GM21737 (cell line): ENCODE results near the gene KLF3.
A peak's percentile ranks its signal among the peaks of the same experiment; 100 is the strongest.

Source experiments
- ATAC-seq: cut with Tn5 transposase; IDR thresholded peaks from one replicate; pipeline ENCODE4 v1.9.1; 2021; ENCODE audit warnings: mild to moderate bottlenecking, moderate library complexity; ENCODE audit not compliant: unreplicated experiment

The KLF3 gene

DNA sequence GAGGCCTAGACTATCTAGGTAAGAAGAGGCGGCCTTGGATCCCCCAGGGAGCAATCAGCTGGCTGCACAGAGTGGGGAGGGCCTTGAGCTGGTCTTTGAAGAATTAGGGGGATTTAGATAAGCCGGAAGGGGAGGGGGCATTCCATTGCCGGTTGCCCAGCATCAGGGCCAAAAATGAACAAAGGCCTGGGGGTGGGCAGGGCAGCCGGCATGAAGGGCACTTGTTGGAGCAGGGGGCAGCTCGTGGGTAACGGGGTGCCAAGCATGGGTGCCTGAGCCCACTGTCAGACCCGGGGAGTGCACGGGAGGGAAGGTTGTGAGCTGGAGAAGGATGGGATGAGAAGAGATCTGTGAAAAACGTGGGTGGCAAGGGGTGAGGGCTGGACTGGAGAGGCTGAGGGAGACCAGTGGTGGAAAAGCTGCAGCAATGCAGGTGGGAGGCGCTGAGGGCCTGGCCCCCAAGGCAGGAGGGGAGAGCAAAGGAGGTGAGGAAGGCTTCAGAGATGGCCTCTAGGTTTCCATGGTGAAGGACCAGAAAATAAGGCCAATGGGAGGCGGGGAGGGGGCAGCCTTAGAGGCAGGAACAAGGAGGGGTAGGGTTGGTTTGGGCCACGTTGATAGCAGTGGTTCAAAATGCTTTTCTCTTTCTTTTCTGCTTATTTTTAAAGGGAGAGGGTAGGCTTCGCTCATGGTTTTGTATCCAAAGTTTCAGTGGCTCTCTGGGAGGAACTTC is 8.6 kb downstream of the KLF3 start:
- ATAC-seq: no peak

DNA sequence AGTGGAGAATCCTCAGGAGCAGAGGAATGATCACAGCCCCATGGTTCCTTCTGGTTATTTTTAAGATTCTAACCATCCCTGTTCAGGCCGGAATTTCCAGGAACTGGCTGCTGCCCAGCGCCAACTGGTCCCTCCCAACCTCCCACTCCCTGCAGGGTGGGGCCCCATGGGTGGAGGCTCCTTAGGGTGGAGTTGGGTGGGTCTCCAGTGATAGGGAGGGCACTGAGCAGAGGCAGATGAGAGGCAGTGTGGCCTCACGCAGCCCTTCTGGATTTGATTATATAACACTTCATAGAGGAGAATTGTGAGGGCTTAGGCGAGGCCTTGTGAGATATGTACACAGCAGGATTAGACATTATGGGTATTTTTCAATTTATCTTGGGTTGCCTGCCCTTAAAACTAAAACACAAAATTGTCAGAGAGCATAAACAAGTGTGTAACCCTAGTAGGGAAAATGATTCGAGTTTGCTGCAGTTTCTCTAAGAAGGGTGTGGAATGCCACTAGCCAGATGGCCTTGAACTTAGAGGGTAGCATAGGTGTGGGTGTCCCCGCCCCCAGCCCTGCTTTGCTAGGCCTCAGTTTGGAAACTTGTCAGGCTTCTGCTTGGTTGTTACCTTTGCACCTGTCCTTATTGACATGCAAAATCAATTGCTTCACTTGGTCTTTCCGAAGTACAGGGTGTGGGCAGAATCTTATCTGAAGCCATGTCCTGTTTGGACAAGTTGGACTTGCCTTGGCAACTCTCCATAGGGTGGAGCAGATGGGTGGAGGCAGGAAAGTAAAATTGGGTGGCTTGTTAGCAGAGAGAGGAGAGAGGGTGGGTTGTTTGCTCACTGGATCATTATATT is 9.4 kb downstream of the KLF3 start:
- no peak for ATAC-seq

DNA sequence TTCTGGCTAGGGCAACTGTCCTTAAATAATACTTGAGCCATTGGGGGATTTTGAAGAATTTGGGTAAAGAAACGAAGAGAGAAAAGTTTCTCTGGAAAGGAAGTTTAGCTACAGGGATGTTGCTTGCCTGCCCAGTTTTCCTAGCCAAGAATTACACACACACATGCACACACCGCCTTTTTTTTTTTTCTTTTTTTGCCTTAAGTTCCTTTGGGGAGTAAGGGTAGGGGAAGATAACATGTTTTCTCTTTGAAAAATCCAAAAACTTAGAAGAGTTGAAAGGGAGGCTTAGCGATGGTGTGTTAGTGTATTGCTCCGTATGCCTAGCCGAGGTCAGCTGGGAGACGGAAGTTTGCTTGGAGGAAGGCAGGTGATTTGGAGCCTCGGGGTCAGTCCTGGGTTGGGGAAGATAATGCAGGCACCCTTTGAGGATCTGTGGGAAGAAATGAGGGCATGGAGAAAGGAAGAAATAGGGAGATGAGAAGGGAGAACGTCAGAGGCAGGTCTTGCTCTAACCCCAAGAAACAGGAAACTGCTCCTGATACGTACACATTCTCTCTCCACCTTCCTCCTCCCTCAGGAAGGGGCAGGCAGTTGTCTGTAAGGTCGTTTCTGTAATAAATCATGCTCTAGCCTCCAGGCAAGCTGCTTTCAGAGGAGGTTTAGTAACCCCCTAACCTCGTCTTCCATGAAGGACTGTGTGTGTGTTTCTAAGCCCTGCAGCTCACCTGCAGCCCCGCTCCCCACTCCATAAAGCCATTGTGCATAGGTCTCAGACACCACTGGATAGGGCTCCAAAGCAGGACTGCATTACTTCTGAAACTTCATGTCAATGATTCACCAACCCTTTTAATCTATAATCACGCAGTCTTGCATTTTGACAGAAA is 10.5 kb downstream of the KLF3 start:
- ATAC-seq: no peak

DNA sequence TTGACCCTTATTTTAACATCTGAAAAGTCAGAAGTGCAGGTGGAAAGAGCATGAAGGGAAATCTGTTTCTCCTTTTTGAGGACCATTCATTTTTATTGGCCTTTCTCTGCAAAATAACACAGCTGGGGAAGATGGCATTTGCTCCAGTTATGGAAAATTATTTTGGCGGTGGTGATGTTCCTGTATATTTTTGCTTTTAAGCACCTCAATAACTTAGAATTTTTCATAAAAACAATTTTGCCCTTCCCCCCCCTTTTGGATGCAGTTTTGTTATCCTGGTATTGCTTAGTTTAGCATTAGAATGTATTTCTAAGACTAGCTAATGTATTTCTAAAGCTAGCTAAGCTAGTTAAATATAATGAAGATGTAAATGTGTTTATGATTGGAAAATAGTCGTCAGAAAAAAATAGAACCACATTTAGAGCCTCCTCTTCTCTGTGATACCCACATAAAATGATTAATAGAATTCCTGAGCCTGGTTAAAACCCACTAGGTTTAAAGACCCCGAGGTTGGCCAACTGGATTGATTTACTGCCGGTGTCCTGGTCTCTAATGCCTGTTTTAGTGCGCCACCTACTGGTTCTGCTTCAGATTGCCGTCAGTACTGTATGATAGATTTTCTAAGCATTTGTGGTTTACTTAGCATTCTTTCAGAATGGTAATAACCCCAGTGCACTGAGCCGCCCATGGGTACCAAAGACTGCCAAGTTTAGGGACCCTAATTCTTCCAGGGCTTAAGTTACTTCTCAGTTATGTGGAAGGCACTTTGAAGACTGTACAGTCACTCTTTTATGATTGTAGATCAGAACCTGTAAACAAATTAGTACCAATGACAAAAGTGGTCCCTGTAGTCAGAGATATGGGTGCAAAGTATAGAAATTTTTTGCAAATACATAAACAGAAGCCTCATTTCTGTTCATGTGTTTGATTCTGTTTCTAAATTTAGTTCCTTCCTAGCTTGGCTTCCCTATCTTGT is 11.4 kb downstream of the KLF3 start:
- peak; percentile 44 for ATAC-seq

DNA sequence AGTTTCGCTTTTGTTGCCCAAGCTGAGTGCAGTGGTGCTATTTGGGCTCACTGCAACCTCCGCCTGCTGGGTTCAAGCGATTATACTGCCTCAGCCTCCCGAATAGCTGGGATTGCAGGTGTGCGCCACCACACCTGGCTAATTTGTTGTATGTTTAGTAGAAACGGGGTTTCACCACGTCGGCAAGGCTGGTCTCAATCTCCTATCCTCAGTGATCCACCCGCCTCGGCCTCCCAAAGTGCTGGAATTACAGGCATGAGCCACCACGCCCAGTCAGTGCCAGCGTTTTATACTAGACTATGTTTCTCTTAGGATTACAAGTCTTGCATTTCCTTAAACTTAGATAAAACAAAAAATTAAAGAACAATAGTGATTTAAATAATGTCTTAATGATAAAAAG is 13.0 kb downstream of the KLF3 start:
- ATAC-seq: no peak

DNA sequence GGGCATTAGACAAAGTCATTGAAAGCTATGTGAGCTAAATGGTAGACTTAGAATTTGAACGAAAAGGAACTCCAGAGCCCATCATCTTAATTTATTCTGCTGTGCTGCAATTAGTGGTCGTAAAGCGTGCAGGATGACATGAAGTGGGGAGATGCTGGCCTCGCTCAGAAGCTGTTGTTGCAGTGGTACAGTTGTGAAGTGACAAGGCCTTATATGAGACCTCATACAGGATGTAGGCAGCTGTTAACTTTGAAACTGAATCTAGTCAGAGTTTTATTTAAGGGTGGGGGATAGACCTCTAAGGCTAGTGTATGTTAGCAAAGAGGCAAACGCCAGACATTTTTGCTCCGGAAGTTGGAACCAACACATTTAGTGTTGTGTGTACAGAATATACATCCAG is 13.4 kb downstream of the KLF3 start:
- ATAC-seq: no peak

DNA sequence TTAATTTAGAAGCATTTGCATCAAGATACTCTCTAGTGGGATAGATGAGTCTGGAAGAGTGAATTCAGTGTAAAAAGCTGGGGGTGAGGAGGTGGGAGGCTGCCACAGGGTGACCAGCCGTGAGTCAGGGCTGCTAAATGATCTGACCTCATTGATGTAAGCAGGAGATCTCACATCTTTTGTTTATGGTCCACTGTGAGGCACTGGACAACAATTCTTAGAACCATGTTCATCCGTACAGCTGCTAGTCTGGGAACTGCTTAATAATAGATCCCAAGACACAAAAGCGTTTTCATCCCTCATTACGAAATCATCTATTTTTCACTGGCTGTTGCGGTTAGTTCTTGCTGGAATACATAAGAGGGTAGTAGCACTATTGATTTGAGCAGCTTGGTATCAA is 14.1 kb downstream of the KLF3 start:
- no peak for ATAC-seq

DNA sequence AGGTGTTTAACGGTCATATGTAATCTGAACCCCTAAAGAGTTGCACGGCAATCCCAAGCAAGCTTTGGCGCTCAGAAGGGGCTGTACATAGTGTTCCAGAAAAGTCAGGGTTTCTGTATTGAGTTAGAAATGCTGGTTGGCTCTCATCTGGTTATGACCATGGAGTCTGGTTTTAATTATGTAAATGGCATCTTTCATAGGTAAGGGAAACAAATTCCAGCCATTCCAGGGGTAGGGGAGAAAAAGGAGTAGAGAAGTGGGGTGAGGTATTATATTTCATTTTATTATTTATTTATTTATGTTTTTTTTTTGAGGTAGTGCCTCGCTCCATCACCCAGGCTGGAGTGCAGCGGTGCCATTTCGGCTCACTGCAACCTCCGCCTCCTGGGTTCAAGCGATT is 15.9 kb downstream of the KLF3 start:
- ATAC-seq: no peak

DNA sequence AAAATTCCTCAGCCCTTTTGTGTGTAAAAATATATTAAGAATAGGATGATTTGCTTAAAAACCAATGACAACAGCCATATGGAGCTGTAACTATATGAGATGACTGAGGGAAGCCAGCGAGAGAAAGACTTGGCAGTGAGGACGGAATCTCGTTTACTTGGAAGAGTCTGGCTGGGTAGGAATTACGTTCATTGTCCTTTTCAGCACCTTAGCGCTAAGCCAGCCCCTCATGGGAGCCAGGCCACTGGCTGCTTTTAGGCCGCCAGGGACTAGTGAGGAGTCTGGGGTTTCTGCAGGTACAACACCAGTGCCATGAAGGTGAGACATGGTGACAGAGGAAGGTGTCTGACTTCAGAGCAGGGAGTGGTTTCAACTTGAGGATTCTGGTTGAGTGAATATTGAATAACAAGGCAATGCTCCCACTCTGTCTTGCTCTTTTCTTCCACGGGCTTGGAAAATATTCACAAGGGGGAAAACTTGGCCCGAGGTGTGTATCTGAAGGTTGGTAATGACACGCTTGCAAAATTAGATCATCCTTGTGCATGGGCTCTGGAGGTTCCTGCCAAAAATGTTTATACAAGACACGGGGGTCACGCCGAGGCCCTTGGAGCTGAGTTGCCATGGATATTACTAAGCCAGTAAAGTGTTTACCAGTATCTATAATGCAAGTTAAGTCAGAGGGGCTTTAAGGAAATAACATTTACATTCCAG is 17.4 kb downstream of the KLF3 start:
- no peak for ATAC-seq

DNA sequence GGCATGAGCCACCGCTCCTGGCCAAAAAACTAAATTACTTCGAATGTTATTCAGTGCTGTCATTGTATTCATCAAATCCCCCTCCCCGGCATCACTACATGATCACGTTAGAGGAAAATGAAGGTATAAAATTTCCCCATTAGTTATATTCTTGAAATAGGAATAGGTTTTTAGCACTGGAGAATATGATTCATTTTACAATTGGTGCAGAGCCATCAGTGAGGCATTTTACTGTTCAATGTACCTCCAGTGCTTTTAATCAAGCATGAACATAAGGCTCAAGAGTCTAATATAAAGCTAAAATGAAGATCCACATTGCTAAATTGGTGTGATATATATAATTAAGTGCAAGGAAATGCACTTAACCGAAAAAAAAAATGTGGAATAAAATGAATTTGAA is 18.3 kb downstream of the KLF3 start:
- no peak for ATAC-seq

DNA sequence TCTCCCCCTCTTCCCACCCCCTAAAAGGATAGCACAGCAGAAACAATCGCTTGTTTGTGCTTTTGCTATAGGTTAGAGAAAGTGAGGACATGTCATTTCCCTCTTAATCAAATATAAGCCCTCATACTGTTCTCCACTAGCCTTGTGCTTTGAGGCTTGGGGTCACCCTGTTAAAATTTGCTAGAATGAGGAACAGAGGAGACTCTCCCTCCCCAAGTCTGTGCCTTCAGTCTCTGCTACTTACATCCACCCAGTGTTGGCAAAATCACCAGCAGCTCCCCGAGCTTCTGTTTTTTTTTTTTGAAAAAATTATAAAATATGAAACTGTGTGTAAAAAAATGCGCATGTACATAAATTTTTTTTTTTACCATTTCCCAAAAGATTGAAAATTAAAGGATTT is 19.3 kb downstream of the KLF3 start:
- no peak for ATAC-seq

DNA sequence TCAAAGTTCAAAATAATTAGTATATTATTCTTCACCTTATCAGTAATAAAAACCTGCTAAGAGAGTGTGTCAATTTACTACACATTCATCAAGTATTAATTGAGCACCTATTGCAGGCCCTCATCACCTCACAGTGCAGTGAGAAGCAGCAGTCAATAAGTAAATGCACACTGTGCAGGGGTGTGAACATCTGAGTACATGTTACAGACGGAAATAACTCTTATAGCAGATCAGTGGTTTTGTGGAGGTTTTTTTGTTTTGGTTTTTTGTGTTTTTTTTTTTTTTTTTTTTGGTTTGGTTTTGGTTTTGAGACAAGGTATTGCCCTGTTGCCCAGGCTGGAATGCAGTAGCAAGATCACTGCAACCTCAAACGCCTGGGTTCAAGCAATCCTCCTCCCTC is 20.3 kb downstream of the KLF3 start:
- no peak for ATAC-seq

DNA sequence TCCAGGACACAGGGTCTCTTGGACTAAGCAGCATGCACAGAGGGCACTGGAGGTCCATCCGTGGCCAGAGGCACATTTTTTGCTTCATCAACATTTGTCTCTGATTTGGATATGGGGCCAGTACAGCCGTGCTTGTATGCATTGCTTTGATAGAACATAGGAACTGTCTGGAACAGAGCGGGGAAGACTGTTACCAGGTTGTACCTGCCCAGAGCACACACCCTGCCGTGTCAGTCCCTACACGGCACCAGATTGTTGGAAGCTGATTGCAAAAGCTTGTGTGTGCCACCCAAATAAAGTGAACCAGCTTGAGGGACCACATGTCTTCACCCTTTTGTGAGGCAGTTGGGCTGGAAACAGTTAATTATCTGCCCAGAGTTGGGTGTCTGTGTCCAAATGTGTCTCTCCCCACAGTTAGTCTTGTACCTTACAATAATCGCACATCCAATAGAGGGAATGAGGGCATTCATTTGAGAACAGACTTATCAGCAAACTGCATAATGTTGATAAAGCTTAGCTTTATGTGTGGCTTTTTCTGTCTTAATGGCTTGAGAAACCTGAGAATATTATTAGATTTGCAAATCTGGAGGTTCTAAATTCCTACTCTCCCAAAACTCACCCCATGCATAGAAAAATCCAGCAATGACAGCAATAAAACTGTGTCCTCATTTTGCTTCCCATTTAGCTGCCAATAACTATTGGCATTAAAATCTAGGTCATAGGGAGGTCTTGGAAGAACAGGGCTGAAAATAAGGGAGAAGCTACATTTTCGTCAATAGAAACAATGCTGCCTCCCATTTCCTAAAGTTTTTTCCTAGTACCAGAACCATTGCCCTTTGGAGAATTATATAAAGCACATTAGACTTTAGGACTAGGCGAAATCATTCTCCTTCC is 21.2 kb downstream of the KLF3 start:
- no peak for ATAC-seq

DNA sequence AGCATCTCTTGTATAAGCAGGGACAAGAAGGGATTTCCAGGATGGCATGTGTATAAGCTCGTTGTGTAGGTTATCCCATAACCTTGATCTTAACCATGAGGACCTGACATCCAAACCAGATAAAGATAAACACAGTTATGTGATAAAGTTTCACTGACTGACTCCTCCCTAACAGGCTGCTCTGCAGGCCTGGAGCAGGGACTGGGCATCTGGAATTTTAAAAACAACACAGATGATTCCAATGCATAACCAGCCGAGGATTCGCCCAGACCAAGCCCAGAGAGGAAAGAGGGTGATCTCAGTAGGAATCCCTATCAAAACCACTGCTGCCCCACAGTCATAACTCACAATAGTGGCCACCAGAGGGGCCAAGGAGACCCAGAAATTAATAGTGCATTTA is 22.7 kb downstream of the KLF3 start:
- ATAC-seq: no peak

DNA sequence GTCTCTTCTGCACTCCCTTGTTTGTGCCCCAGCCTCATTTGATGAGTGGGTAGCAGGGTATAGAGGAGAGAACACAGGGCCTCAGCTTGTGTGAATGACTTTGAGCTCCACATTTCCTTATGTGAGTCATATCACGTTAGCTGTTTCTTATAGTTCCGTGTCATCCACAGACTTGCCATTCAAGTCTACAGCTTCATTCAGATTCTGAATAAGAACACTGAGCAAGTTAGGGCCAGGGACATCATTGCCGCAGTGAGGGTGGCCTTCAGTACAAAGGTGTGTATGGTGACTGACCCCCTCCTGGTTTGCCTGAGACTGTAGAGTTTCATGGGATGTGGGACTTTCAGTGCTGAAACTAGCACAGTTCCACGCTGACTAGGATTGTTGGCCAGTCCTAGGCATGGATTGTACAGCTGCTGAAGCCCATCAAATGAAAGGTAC is 23.6 kb downstream of the KLF3 start:
- no peak for ATAC-seq

DNA sequence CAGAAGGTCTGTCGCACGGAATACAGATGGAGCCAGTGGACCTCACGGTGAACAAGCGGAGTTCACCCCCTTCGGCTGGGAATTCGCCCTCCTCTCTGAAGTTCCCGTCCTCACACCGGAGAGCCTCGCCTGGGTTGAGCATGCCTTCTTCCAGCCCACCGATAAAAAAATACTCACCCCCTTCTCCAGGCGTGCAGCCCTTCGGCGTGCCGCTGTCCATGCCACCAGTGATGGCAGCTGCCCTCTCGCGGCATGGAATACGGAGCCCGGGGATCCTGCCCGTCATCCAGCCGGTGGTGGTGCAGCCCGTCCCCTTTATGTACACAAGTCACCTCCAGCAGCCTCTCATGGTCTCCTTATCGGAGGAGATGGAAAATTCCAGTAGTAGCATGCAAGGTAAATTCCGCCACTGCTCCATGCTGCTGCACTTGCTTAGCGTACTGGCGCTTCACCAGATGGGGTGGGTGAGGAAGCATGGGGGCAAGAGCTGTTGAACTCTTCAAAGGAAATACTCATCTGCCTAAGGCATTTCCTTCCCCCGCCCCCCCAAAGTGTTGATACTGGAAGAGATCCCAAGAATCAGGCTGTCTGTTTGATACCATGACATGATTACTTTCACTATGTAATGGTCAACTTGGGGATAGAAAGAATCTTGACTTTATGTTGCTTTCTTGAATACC is 24.8 kb downstream of the KLF3 start:
- no peak for ATAC-seq

DNA sequence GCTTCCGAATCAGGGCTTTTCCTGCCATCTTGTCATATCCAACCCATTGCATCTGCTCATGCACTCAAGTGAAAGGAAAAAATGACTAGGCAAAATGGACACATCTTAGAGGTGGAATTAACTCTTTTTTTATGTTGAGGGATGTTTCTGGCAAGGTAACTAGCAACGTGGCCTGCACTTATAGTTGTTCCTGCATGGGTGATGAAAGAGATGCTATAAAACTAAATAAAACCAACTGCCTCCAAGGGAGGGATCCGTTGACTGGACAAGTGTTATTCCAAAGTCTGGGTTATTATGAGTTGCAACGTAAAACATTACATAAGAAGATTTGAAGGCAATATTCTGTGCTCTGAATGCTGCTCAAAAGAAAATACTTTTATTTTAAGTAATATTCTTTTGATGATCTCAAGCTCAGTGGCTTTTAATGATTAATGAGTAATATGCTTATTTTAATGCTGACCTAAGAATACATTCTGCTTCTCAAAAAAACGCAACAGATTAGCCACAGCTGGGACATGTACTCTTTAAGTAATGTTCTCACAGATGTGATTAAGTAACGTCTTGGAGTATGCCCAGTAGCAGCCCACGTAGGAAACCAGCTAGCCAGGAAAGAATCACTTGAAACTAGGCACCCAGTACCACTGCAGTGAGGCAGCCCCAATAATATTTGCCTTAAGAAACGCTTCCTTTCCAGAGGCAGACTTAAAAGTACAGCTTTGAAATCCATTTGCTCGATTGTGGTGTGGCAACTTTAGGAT is 27.4 kb downstream of the KLF3 start:
- ATAC-seq: no peak
